IMR-90 (cell line): Measurements from ENCODE around the gene ACACA. TPM values are rescaled to one million over a fixed set of nuclear protein-coding genes. Genes with fewer than 3 reads are reported as not detected.

Source experiments
- ATAC-seq: fragments of 200-7000 bp; cut with Tn5 transposase; 2 replicates; pipeline ENCODE4 v1.9.1; 2020; ENCODE audit warnings: low read depth, mild to moderate bottlenecking, moderate library complexity
- BruUV-seq: library from RNA; stranded (reverse); fragments of 400-500 nt; replicated peaks from 2 replicates; lab custom pipeline; 2021; lab: Mats Ljungman, UMichigan
- CTCF ChIA-PET: fragments of 300-600 bp; formaldehyde crosslinking; extraction: SDS; loops from one replicate; lab custom pipeline; 2021; ENCODE audit warnings: antibody characterized with exemption; lab: Yijun Ruan, JAX
- POLR2A ChIA-PET: fragments of 300-600 bp; sonication (Branson Sonifier 250); formaldehyde crosslinking; loops from one replicate; lab custom pipeline; 2022; ENCODE audit warnings: antibody characterized with exemption; ENCODE audit not compliant: unreplicated experiment; lab: Charles Lee
- DNase-seq: peaks from one replicate; pipeline ENCODE4 v3.0.0; 2013
- H2AFZ ChIP-seq: replicated peaks from 2 replicates; pipeline ENCODE3; 2013; ENCODE audit warnings: low read length, mild to moderate bottlenecking; ENCODE audit not compliant: poor library complexity
- H2AK5ac ChIP-seq: 2 replicates; pipeline ENCODE4 v1.6.1; 2013; ENCODE audit warnings: low read depth, low read length, inconsistent platforms
- H2AK9ac ChIP-seq: replicated peaks from 2 replicates; pipeline ENCODE3; 2013; ENCODE audit warnings: mild to moderate bottlenecking, low read depth, low read length, moderate library complexity; ENCODE audit not compliant: poor library complexity
- H2BK120ac ChIP-seq: 2 replicates; pipeline ENCODE4 v1.6.1; 2013; ENCODE audit warnings: low read depth, low read length, inconsistent platforms
- H2BK15ac ChIP-seq: 3 replicates; pipeline ENCODE4 v1.6.1; 2013; ENCODE audit warnings: low read depth, low read length, inconsistent platforms
- H2BK20ac ChIP-seq: 2 replicates; pipeline ENCODE4 v1.6.1; 2013; ENCODE audit warnings: low read depth, mild to moderate bottlenecking, inconsistent platforms, low read length, moderate library complexity
- H2BK5ac ChIP-seq: 2 replicates; pipeline ENCODE4 v1.6.1; 2013; ENCODE audit warnings: mild to moderate bottlenecking, low read depth, low read length, inconsistent platforms; ENCODE audit not compliant: poor library complexity, severe bottlenecking
- H3K14ac ChIP-seq: replicated peaks from 2 replicates; pipeline ENCODE4 v1.6.1; 2013; ENCODE audit warnings: low read depth, low read length, inconsistent platforms
- H3K18ac ChIP-seq: 2 replicates; pipeline ENCODE4 v1.6.1; 2013; ENCODE audit warnings: low read depth, low read length, control low read depth
- H3K23ac ChIP-seq: 2 replicates; pipeline ENCODE4 v1.6.1; 2013; ENCODE audit warnings: low read depth, low read length, inconsistent platforms
- H3K27ac ChIP-seq: 2 replicates; pipeline ENCODE4 v1.5.1; 2013; ENCODE audit warnings: mild to moderate bottlenecking, control low read depth, low read length; ENCODE audit not compliant: insufficient read depth
- H3K27me3 ChIP-seq: 2 replicates; pipeline ENCODE4 v1.6.1; 2013; ENCODE audit warnings: low read length; ENCODE audit not compliant: control insufficient read depth, insufficient read depth
- H3K36me3 ChIP-seq: 2 replicates; pipeline ENCODE4 v1.6.1; 2013; ENCODE audit warnings: low read length, mixed read lengths; ENCODE audit not compliant: control insufficient read depth, insufficient read depth
- H3K4ac ChIP-seq: 2 replicates; pipeline ENCODE4 v1.6.1; 2013; ENCODE audit warnings: low read depth, low read length, inconsistent platforms
- H3K4me1 ChIP-seq: 2 replicates; pipeline ENCODE4 v1.6.1; 2013; ENCODE audit warnings: low read length, mixed read lengths; ENCODE audit not compliant: control insufficient read depth, insufficient read depth
- H3K4me2 ChIP-seq: 2 replicates; pipeline ENCODE4 v1.6.1; 2013; ENCODE audit warnings: low read depth, mild to moderate bottlenecking, control low read depth, low read length, moderate library complexity
- H3K4me3 ChIP-seq: 2 replicates; pipeline ENCODE4 v1.5.1; 2013; ENCODE audit warnings: low read depth, mild to moderate bottlenecking, control low read depth, low read length, moderate library complexity; ENCODE audit not compliant: insufficient read depth
- H3K56ac ChIP-seq: 2 replicates; pipeline ENCODE4 v1.6.1; 2013; ENCODE audit warnings: low read length, inconsistent platforms; ENCODE audit not compliant: insufficient read depth; ENCODE audit errors: extremely low read depth
- H3K79me1 ChIP-seq, 2 experiments: 2 replicates each; pipeline ENCODE4 v1.6.1; 2013; ENCODE audit warnings: low read length in 2 of 2, inconsistent platforms in 1 of 2, low read depth in 1 of 2
- H3K9ac ChIP-seq: 2 replicates; pipeline ENCODE4 v1.6.1; 2013; ENCODE audit warnings: low read depth, low read length, control low read depth
- H3K9me1 ChIP-seq: 2 replicates; pipeline ENCODE4 v1.6.1; 2013; ENCODE audit warnings: low read length, inconsistent platforms; ENCODE audit not compliant: insufficient read depth
- H3K9me3 ChIP-seq: 2 replicates; pipeline ENCODE4 v1.6.1; 2013; ENCODE audit warnings: low read length; ENCODE audit not compliant: control insufficient read depth, insufficient read depth
- H4K20me1 ChIP-seq: 2 replicates; pipeline ENCODE4 v1.6.1; 2013; ENCODE audit warnings: low read length, inconsistent platforms; ENCODE audit not compliant: insufficient read depth
- H4K5ac ChIP-seq: 2 replicates; pipeline ENCODE4 v1.6.1; 2013; ENCODE audit warnings: mild to moderate bottlenecking, low read depth, low read length, control low read depth
- H4K8ac ChIP-seq, 2 experiments: 2 replicates each; pipeline ENCODE4 v1.6.1; 2013; ENCODE audit warnings: low read depth in 2 of 2, low read length in 2 of 2, control low read depth in 1 of 2, inconsistent platforms in 1 of 2
- H4K91ac ChIP-seq: 2 replicates; pipeline ENCODE4 v1.6.1; 2013; ENCODE audit warnings: low read depth, low read length, inconsistent platforms; ENCODE audit not compliant: insufficient read depth
- CEBPB ChIP-seq: IDR thresholded peaks from 2 replicates; pipeline ENCODE4 v1.6.1; 2012; ENCODE audit warnings: low read depth, low read length, improper control_type of control experiment
- MAZ ChIP-seq: IDR thresholded peaks from 2 replicates; pipeline ENCODE4 v1.6.1; 2012; ENCODE audit warnings: low read depth, mild to moderate bottlenecking, low read length, improper control_type of control experiment, moderate library complexity, borderline replicate concordance
- WGBS, 2 experiments: methylation state at CpG; one replicate each; pipeline versions ENCODE4 v1.1.5 to v1.1.7; 2013; ENCODE audit warnings: missing lambda C conversion rate in 2 of 2; ENCODE audit not compliant: insufficient read length in 1 of 2; ENCODE audit errors: extremely low coverage in 2 of 2; 5-methylcytosine and 5-hydroxymethylcytosine counted together
- dilution Hi-C: fragments of 300-500 bp; cut with HindIII; formaldehyde crosslinking; loops from one replicate; pipeline ENCODE4 v1.14.3; 2018; ENCODE audit warnings: low sequenced_read_pairs; ENCODE audit not compliant: unreplicated experiment
- in situ Hi-C: fragments of 300-500 bp; cut with MboI; formaldehyde crosslinking; loops from 3 replicates; pipeline ENCODE4 v1.14.3; 2019; ENCODE audit warnings: low sequenced_read_pairs, inconsistent platforms, mixed read lengths
- intact Hi-C: fragments of 100-400 bp; cut with micrococcal nuclease; formaldehyde crosslinking; loops from 2 replicates; pipeline ENCODE4 v1.10.0; 2022
- polyA plus RNA-seq, 3 experiments: library from polyadenylated mRNA; depleted of rRNA; stranded (reverse); fragments of >200 nt; gene quantifications; 2 replicates each; pipeline ENCODE4 v1.2.3, GENCODE V29; 2012; ENCODE audit warnings: low replicate concordance in 1 of 3
- total RNA-seq: library from RNA; depleted of rRNA; stranded (reverse); fragments of >200 nt; gene quantifications from 2 replicates; pipeline ENCODE4 v1.2.3, GENCODE V29; 2012
- TF ChIP-seq, protein P1 (sequence below): conservative IDR thresholded peaks from 2 replicates; pipeline ENCODE4 v1.5.1; 2012; ENCODE audit warnings: mild to moderate bottlenecking, low read depth, low read length, improper control_type of control experiment
- TF ChIP-seq, protein P2 (sequence below): fragments of 150-350 bp; IDR thresholded peaks from 2 replicates; pipeline ENCODE4 v1.6.1; 2016; ENCODE audit warnings: low read depth, mild to moderate bottlenecking, low read length, moderate library complexity, borderline replicate concordance

Gene ACACA
- total and polyA plus RNA-seq, 2 of the 4 experiments (the other 2 are of a cell fraction): 21.3 to 39.1 TPM

DNA sequence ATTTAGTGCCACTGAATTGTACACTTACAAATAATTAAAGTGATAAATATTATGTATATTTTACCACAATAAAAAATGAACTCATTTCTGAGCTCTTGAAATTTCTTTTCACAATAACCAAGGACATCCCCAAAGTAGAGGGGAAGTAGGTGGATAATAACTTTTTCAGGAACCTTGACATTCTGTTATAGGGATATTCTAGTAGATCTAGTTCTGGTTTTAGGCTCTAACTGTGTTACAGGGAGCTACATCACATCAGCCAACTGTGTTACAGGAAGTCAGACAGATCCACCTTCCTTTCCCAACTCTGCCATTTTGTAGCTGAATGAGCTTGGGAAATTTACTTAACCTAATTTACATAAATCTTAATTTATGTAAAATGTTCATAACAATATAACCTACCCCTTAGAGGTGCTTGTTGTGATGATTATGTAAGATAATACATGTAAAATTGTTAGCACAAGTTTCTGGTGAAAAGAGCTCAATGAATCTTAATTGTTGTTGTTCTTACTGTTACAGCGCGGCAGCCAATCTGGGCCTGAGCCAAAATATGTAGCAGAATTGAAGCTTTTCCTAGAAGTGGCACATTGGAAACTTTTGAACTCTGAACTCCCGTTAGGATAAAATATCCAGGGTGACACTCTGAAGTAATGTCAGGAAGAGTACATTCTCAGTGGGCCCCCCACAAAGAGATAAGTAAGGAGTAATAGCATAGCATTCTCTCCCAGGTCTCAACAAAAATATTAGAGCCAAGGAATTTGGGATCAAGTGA is 288.1 kb downstream of the ACACA start:
- Histone ChIP-seq H2BK5ac (no peak overlapping the region), H3K9me1 (peaks cover 7% of the 10 kb centered on the region; the same call in 1 of the 2 replicates), H3K18ac (no peak overlapping the region), H3K9ac (no peak overlapping the region), H3K4me3 (no peak overlapping the region), H4K20me1 (no peaks in the 10 kb centered on the region), H2BK120ac (no peak overlapping the region), H3K4me1 (peaks cover 1% of the 10 kb centered on the region; the same call in 1 of the 2 replicates), H4K5ac (no peak overlapping the region), H3K23ac (no peak overlapping the region), H3K27ac (no peak overlapping the region), H2BK15ac (no peak overlapping the region), H3K79me1 (no peaks in the 10 kb centered on the region), H4K8ac (no peak overlapping the region), H3K36me3 (peaks cover 13% of the 10 kb centered on the region), H3K9me3 (no peaks in the 10 kb centered on the region), H3K4ac (no peak overlapping the region), H2AFZ (no peak overlapping the region), H3K14ac (no peak overlapping the region), H3K4me2 (no peak overlapping the region), H3K27me3 (no peaks in the 10 kb centered on the region), H4K91ac (no peak overlapping the region), H2AK9ac (no peak overlapping the region), H2AK5ac (no peak overlapping the region), H3K56ac (no peak overlapping the region), H2BK20ac (no peak overlapping the region)
- WGBS, 2 experiments: no CpG with 5 or more reads among the region's 3 CpGs
- intact Hi-C loops (no loop called here), in situ Hi-C loops (no loop called here), dilution Hi-C loops (no loop called here)
- no TSS peak for BruUV-seq
- ChIA-PET CTCF (no interaction called here), POLR2A (no interaction called here)
- TF ChIP-seq, protein P1, sequence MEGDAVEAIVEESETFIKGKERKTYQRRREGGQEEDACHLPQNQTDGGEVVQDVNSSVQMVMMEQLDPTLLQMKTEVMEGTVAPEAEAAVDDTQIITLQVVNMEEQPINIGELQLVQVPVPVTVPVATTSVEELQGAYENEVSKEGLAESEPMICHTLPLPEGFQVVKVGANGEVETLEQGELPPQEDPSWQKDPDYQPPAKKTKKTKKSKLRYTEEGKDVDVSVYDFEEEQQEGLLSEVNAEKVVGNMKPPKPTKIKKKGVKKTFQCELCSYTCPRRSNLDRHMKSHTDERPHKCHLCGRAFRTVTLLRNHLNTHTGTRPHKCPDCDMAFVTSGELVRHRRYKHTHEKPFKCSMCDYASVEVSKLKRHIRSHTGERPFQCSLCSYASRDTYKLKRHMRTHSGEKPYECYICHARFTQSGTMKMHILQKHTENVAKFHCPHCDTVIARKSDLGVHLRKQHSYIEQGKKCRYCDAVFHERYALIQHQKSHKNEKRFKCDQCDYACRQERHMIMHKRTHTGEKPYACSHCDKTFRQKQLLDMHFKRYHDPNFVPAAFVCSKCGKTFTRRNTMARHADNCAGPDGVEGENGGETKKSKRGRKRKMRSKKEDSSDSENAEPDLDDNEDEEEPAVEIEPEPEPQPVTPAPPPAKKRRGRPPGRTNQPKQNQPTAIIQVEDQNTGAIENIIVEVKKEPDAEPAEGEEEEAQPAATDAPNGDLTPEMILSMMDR: no peak
- TF ChIP-seq, protein P2, sequence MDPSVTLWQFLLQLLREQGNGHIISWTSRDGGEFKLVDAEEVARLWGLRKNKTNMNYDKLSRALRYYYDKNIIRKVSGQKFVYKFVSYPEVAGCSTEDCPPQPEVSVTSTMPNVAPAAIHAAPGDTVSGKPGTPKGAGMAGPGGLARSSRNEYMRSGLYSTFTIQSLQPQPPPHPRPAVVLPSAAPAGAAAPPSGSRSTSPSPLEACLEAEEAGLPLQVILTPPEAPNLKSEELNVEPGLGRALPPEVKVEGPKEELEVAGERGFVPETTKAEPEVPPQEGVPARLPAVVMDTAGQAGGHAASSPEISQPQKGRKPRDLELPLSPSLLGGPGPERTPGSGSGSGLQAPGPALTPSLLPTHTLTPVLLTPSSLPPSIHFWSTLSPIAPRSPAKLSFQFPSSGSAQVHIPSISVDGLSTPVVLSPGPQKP: no peak
- no peak for TF ChIP-seq MAZ
- no peak for TF ChIP-seq CEBPB
- no peak for DNase-seq
- ATAC-seq: no peak
